GM20431 (cell line): ENCODE results near the gene OGA.

Experiments
- in situ Hi-C: fragments of 300-500 bp; cut with MseI, MboI; formaldehyde crosslinking; loops from one replicate; pipeline ENCODE4 v1.15.0; 2020; ENCODE audit warnings: low sequenced_read_pairs; ENCODE audit not compliant: unreplicated experiment

Gene OGA

DNA sequence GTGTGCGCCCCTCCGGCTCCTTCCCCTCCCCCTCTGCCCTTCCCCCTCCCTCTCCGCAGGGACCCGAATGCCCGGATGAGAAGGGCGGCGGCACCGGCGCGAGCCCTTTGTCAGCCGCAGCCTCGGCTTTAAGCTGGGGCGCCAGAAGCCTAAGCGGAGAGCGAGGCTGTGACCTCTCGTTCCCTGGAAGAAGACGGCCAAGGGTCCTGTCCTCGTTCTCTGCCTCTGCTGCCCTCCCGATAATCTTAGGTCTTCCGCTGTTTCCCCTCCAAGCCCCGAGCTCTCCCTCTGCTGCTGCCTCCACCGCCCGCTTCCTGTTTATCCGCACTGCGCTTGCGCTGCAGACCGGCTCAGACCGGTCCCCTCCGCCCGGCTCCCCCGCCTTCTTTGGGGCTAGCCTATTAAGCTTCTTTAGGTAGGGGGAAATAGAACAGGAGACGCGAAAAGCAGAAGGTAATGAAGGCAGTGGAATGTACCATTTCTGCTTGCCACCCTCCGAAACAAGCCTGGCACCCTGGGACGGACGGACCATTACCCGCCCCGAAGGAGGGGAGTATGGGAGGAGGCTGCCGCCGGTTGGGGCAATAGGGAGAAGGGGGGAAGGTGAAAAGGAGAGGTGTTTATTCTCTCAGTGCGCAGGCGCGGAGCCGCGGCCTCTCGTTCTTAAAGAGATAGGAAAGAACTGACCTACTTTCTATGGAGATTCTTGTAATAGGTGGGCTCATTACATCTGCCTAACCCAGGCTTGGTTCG lies at the start of gene OGA:
Gene OGA, minus strand, starts transcription at position 326 of the 753 bp plus-strand sequence. CDS start 422 bp downstream, outside the sequence.
- in situ Hi-C loops = no loop called here

DNA sequence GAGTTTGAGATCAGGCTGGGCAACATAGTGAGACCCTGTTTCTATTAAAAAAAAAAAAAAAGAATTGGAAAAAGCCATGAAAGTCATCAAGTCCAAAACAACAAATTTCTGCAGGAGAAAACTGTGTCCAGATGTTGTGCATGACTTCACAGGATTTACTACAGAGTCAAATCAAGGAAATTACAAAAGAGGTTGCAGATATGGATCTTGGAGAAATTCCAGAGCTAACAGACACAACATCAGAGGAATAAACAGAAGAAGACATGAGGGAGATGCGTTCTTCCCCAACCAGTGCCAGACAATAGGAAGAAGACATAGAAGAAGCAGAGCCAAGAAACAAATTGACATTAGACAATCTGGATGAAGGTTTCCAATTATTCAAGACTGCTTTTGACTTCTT lies 49.7 kb upstream of the OGA start:
- in situ Hi-C loops = no loop called here

DNA sequence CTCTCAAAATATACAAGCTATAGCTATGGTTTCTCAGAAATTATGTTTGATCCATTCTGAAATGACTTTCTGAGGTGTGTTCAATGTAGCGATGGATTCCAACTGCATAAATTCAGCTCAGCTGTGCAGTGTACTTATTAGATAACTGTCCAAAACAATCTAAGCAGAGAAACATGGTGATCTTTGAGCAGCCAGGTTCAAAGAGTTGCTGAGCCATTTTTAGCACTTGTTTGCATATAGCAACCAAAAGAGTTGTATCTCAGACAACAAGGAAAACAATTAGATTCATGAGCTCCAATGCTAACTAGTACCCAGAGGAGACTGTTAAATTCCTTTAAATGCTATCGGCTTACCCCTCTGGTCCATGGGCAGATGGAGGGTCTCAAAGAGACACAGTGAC lies 41.3 kb upstream of the OGA start:
- in situ Hi-C loops = no loop called here

DNA sequence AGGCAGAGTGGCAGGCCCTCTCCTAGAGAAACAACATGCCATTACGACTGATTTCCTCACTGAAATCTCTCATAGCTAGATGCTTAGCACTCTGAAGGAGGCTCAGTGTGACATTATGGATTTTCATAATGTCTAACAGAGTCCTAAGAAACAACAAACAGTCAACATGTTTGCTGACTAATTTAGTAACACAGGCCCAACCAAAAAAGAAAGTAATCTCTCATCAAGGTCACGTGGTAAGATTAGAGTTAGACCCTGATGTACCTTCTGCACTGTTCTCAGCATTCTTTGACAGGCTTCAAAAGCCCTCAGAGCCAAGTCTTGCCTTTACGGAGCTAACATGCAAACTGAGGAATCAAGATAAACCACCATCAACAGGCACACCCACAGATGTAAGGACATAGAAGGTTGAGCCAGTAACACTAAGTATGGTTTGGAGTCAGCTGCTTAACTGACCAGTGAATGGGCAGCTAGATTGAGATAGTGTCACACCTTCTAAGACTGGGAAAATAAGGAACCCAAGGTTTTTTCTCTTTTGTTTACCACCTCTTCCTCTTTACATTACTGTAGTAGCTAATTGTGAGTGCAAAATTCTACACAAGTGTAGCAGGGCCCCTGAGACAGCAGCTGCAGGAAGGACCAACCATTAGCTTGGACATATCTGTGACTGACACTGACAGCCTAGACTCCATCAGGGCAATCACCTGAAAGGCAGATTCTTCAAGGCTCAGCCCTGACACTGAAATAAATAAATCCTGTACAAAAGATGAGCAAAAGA lies 40.7 kb upstream of the OGA start:
- in situ Hi-C loops = no loop called here

DNA sequence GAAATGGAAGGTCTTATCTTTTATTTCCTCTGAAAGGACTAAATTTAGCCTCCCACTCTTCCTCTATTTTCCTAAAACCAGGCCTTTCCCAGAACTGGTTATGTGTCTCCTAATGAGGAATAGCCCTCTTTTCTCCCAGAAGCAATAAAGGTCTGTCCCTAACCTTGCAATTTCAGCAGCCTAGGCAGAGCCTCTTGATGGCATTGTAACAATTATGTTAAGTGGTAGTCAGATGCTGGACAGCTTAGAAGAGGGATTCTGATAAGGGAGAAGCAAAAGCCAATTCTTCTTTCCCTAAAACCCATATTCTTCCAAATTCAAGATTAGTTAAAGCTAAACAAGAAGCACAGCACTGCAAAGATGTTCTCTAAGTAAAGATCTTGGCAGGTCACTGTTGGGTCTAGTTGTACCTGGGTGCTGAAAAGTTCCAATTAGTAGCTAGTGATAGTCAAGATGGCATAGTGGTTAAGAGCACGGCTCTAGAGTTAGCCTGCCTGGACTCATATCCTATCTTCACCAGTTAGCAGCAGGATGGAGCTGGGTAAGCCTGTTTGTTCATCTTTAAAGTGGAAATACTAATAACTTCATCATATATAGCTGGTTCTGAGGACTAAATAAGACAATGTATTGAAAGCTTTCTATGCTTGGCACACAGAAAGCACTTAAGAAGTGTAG lies 39.7 kb upstream of the OGA start:
- in situ Hi-C loops = no loop called here

DNA sequence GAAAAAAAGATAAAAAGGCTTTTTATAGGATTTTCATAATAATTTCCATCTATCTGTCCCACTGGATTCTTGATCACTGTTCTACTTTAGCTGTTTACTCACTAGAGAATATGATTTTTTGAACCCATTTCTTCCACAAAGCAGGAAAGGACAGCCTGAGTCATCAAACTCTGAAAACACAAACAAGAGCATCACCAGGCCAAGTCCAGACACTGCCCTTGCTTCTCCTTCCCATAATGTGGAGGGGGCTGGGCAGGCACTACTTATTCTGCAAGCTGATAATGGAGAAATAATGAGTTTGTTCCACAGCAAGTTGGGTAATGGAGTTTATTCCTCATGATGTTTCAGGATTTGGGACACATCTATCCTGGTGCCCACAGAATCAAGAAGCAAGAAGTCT lies 38.4 kb upstream of the OGA start:
- in situ Hi-C loops = no loop called here

DNA sequence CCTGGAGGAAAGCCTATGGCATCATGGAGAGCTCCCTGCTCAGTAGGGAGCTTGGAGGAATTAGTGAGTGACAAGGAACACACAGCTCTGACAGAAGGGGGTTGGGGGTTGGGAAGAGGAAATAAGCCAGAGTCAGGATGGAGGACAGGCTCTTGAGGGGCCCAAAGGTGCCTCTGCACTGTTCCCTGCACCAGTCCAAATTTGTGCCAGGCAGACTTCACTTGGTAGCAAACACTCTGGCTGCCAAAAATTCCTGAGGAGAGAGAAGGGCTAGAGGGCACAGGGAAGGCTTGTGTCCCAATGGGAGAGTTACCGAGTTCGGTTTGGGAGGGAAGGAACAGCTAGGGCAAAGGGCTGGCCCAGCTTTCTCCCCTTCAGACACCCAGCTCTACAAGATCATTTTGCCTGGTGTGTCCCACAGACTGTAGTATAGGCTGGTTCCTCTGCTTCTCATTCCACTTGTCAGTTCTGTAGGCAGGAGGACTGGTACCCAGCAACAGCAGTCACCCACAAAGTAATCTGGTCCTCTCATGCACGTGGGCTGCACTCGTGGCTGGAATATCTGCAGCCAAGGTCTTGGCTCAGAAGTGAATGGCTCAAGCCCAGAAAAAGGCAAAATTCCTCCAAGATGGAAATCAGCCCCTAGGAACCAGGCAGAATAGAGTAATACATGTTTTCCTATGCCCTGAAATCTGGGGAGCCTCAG lies 33.3 kb upstream of the OGA start:
- in situ Hi-C loops = no loop called here

DNA sequence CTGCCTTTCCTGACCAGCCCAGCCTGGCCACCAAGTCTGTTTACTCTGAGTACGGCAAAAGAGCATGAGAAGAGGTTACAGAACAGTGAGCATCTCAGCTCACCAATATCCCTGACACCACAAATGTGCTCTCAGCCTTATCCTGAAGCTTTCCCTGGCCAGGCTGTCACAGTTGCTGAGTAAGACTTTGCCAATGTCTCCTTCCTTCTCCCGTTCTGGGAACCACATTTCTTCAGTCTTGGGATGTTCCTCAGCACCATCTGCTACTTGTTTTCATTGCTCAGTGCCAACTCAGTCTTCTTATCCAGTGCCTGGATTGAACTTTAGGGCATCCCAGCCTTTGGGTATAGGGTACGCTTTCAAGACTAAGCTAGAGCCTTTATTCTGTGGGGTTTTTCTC lies 32.5 kb upstream of the OGA start:
- in situ Hi-C loops = no loop called here

DNA sequence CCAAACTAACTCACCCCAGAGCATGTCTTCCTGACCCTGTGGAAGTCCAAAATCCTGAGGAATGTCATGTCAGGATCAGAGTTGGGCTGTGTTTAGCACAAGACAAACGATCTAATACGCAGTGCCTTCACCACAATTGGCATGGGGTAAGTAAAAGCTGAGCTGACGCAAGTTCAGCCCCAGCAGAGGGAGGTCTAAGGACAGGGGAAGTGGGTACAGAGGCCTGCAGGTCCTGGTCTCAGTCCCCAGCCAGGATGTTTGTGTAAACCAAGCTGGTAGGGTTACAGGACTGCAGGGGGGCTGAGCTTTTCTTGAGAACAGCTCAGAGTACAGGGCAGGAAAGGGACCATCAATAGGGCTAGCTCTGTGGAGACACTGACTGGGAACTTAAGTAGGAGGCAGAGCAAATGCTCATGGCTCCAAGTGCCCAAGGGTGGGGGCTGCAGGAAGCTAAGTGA lies 30.7 kb upstream of the OGA start:
- in situ Hi-C loops = no loop called here

DNA sequence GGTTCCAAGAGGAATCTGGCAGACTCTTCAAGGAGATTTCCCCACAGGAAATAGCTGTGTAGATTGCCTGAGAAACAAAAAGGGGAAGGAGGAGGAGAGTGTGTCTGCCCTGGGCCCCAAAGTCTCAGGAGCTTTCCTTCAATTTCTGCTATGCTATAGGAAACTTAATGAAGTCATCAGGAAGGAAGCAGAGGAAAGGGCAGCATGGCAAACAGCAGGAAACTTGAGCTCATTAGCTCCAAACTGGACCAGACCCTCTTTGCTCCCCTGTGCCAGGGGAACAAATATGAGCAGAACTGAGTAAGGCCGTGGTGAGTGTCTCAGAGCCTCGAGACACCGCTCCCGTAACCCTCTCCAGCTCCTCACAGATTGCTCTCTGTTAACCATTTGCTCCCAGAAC lies 30.2 kb upstream of the OGA start:
- in situ Hi-C loops = no loop called here

DNA sequence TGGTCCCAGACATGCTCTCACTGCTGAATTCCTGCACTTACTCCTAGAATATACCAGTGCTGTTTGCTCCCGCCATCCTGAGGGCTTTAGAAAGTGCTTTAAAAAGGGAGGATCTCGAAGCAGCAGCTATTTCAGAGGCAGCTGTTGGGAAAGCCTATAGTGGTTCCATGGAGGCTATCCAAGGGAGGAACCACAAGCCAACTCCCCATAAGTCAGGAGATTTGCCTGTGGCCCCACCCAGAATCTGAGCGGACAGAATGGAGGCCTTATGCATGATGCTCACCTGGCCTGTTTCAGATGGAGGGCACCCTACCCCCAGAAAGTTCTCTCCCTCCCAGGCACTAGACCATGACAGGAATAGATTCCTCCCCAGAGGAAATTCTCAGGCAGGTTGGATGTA lies 27.6 kb upstream of the OGA start:
- in situ Hi-C loops = no loop called here

DNA sequence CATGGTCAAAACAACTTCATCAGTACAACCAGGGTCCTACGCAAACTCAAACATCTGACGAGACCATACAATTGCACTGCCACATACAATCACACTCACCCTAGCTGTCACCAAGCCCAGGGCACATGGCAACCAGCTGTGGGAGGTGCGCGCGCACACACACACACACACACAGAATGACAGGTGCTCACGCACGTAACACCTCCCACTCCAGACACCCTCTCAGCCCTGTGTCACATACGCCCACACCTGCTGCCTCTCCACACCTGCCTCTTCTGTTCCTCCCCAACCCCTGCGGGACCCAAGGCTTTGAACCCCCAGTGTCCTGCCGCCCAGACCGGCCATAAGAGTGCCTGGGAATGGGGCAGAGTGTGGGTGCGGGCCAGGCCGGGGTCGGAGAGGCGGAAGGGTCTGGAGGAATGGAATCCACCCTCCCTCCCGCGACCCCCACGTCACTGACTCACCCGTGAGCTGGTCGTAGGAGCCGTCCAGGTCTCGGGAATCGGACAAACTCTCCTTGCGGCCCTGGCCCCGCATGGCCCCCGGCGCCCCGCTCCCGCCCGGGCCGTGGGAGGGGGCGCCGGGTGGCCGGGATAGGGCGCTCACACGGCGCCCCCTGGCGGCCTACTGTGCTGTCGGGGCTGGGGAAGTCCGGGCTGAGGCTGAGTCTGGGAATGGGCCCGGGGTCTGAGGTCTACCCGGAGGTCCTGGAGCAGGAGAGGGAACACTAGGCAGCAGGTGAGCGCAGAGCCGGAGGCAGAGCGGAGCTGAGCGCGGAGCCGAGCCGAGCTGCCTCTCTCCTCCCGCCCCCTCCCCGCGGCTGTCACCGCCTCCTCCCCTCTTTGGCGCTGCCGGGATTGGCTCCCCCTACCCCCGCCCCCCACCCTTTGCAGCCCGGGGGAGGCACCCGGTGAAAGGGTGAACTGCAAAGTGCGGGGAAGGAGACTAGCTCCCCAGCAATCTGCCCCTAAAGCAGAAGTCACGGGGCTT lies 25.1 kb upstream of the OGA start, which contains the start of gene KCNIP2:
Gene KCNIP2, minus strand, starts transcription at position 769 of the 990 bp plus-strand sequence. Its CDS starts 232 bp downstream, at position 537.
- in situ Hi-C loops = no loop called here

DNA sequence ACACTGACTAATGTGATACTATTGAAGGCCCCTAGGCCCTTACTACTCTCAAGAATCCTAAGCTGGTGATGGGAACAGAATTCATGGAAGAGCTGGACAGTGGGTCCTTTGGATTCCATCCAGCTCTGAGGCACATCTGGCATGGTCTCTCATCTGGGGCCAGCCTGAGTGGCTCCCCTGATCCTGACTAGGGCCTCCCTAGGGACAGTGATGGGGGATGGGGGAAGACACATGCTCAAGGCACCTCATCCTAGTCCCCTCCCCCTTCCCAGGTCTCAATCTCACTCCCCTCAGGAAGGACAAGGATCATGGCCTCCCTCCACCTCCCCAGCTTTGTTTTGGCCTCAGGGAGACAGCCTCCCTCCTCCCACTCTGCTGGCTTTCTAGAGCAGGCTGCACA lies 23.6 kb upstream of the OGA start:
- in situ Hi-C loops = no loop called here

DNA sequence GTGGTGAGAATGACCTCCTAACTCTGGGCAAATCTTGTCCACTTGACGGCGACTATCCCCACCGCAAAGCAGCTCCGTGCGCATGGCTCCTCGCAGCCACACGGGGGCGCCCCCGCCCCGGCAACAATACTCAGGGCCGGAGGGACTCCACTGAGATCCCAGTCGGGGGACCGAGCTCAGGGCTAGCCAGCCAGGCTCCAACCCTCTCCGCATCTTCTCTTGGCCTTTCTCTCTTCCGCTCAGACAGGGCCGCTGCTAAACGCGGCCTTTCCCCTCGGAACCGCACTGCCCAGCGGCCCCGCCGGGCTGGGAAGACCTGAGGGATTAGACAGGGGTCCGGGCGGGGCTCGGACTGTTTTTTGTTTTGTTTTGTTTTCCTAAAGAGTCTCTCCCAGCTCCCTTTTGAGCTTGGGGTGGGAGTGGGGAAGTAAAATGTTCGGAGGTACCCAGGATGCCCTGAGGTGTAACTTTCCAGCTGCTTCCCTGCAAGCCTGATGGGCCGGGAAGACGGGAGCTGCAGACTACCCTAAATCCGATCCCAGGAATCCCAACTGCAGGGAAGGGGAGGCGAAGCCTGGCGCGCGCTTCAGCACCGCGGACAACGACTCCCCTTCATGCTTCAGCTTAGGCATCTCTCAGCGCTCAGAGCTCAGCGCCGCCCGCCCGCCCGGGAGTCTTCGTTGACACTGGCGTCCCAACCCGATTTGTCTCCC lies 22.7 kb upstream of the OGA start:
- in situ Hi-C loops = no loop called here

DNA sequence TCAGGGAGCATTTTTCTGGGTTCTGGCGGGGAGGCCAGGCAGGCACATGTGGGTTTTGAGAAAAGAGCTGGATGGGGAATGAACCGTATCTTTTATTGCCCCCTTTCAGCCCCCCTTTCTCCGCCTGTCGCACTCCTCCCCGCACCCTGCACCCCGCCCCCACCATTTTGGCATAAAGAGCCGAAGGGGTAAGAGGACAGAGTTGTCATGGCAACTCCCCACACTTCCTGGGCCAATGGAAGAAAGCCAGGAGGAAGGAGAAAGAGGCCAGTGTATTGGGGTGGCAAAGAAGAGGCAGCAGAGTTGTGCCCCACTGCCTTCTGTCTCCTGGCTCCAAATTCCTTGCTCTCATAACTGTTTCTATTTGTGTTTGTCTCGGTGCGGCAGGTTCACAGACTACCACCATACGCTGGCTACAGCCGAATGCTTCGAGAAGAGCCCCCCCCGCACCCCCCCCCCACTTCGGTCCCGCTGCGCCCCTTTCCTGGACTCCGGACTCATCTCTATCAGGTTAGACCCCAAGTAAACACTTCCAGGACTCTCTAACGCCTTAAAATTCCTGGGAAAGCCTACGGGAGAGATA lies 21.9 kb upstream of the OGA start:
- in situ Hi-C loops = no loop called here

DNA sequence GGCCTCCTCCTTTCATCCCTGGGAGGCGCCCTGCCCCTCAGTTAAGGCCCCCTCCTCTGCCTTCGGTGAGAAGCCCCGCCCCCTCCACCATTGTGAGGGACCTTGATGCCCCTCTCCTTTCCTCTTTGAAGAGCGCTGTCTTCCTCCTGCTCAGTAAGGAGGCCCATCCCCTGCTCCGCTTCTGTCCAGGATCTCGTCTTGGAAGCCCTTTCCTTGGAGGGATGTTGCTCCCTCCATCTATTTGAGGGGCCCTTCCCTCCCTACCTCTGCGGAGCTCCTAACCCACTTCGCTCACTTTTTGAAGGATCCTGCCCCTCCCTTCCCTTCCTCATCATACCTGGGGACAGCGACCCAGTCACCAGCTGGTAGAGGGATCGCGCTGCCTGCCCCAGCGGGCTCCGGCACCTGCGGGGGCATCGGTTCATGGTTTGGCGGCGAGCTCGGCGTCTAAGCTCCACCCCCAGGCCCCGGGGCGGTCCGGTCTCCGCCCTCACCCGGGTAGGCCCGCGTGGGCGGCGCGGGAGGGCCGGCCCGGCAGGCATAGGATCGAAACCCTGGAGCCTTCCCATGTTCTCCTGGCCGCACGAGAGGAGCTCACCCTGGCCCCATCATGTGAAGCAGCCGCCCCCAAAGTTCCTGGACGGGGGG lies 21.3 kb upstream of the OGA start:
- in situ Hi-C loops = loop anchor here (10.0 kb wide), 1 partner anchor 175 kb away; no protein-coding TSS in a partner anchor

DNA sequence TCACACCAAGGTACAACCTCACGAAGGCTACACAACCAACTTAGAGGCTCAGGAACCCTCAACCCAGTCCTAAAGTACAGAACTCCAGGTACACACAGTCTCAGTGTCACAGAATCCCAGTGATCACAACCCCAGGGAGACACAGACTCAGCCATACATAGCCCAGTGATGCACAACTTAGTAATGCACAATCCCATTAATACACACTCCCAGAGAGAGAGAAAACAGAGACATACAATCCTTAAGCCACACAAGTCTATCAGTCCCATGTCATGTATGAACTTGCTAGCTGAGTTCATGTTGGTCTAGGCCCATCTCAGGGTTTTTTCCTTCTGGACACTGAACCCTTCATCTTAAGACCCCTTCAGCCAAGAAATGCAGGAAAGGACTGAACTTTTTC lies 20.8 kb upstream of the OGA start:
- in situ Hi-C loops = loop anchor here (10.0 kb wide), 1 partner anchor 176 kb away; no protein-coding TSS in a partner anchor
